HL-60/S4 (cell line): ENCODE measurements around the gene KCNAB3.

Experiments
- in situ Hi-C: fragments of 300-500 bp; cut with MboI; formaldehyde crosslinking; loops from 2 replicates; pipeline ENCODE4 v1.14.3; 2022; ENCODE audit warnings: low sequenced_read_pairs

KCNAB3 gene

GRCh38 chr17:7943291-7943690 is 13.6 kb upstream of the KCNAB3 start:
- in situ Hi-C loops: no loop called here

- in situ Hi-C loops: no loop called here
Observed at GRCh38 chr17:7940743-7941142, 11.1 kb upstream of the KCNAB3 start.

GRCh38 chr17:7940034-7940433 is 10.4 kb upstream of the KCNAB3 start:
- in situ Hi-C loops: no loop called here

GRCh38 chr17:7935859-7936258 is 6.2 kb upstream of the KCNAB3 start:
- in situ Hi-C loops: no loop called here

GRCh38 chr17:7932949-7933348 is 3.3 kb upstream of the KCNAB3 start:
- in situ Hi-C loops: no loop called here

GRCh38 chr17:7932483-7932891 is 2.8 kb upstream of the KCNAB3 start:
- in situ Hi-C loops: no loop called here

- in situ Hi-C loops: no loop called here
Observed at GRCh38 chr17:7931709-7932482, 2.2 kb upstream of the KCNAB3 start, which contains the start of the genes CNTROB and TRAPPC1. Gene CNTROB (plus strand): TSS chr17:7932206. CDS start chr17:7933080, 874 bp downstream. Gene TRAPPC1 (minus strand): TSS chr17:7931946. CDS start chr17:7931829, 117 bp downstream.

- in situ Hi-C loops: no loop called here
Observed at GRCh38 chr17:7930841-7931631, 1.4 kb upstream of the KCNAB3 start.

- in situ Hi-C loops: no loop called here
Observed at GRCh38 chr17:7927596-7927995, 2.1 kb downstream of the KCNAB3 start.

- in situ Hi-C loops: no loop called here
Observed at GRCh38 chr17:7922845-7923628, 6.6 kb downstream of the KCNAB3 start.

GRCh38 chr17:7922269-7922844 is 7.3 kb downstream of the KCNAB3 start:
- in situ Hi-C loops: no loop called here

- in situ Hi-C loops: no loop called here
Observed at GRCh38 chr17:7916808-7917207, 12.8 kb downstream of the KCNAB3 start.

- in situ Hi-C loops: no loop called here
Observed at GRCh38 chr17:7916385-7916682, 13.3 kb downstream of the KCNAB3 start.

- in situ Hi-C loops: no loop called here
Observed at GRCh38 chr17:7915611-7916384, 13.9 kb downstream of the KCNAB3 start, which contains the start of gene RNF227. Gene RNF227 (minus strand): TSS chr17:7916289. CDS start chr17:7916195, 94 bp downstream.

GRCh38 chr17:7915179-7915610 is 14.5 kb downstream of the KCNAB3 start:
- in situ Hi-C loops: no loop called here

GRCh38 chr17:7912927-7913524 is 16.6 kb downstream of the KCNAB3 start:
- in situ Hi-C loops: no loop called here

- in situ Hi-C loops: no loop called here
Observed at GRCh38 chr17:7911116-7911515, 18.5 kb downstream of the KCNAB3 start.

GRCh38 chr17:7910711-7911110 is 18.9 kb downstream of the KCNAB3 start:
- in situ Hi-C loops: no loop called here

- in situ Hi-C loops: no loop called here
Observed at GRCh38 chr17:7910281-7910680, 19.4 kb downstream of the KCNAB3 start.

GRCh38 chr17:7909089-7909488 is 20.6 kb downstream of the KCNAB3 start:
- in situ Hi-C loops: no loop called here
